Osteocyte (in vitro differentiated cells): ENCODE measurements around the gene SCRN3. TPM values are rescaled to one million over a fixed set of nuclear protein-coding genes. Genes with fewer than 3 reads are reported as not detected.

ENCODE experiments used
- DNase-seq: peaks from one replicate; pipeline ENCODE4 v3.0.0; 2021; ENCODE audit warnings: mixed read lengths; ENCODE audit not compliant: unreplicated experiment; ENCODE audit errors: extremely low spot score
- H3K27ac Mint-ChIP-seq: one replicate; pipeline ENCODE4 v1.8.0; 2021; ENCODE audit warnings: mild to moderate bottlenecking, mixed read lengths; ENCODE audit not compliant: unreplicated experiment
- H3K27me3 Mint-ChIP-seq: one replicate; pipeline ENCODE4 v1.8.0; 2021; ENCODE audit warnings: mixed read lengths; ENCODE audit not compliant: unreplicated experiment
- H3K36me3 Mint-ChIP-seq: one replicate; pipeline ENCODE4 v1.8.0; 2021; ENCODE audit warnings: mixed read lengths; ENCODE audit not compliant: unreplicated experiment
- H3K4me1 Mint-ChIP-seq: one replicate; pipeline ENCODE4 v1.8.0; 2021; ENCODE audit warnings: mixed read lengths; ENCODE audit not compliant: unreplicated experiment
- H3K4me3 Mint-ChIP-seq: one replicate; pipeline ENCODE4 v1.8.0; 2021; ENCODE audit warnings: mild to moderate bottlenecking, moderate library complexity, mixed read lengths; ENCODE audit not compliant: unreplicated experiment
- H3K9me3 Mint-ChIP-seq: one replicate; pipeline ENCODE4 v1.8.0; 2021; ENCODE audit warnings: mixed read lengths; ENCODE audit not compliant: unreplicated experiment
- CTCF ChIP-seq: fragments of 200-600 bp; sonication (generic); IDR thresholded peaks from 2 replicates; pipeline ENCODE4 v1.5.0; 2021; ENCODE audit warnings: antibody characterized with exemption, mild to moderate bottlenecking, moderate library complexity
- total RNA-seq: library from RNA; stranded (reverse); gene quantifications from 2 replicates; pipeline ENCODE4 v1.2.1, GENCODE V29; 2021

Gene SCRN3
- total RNA-seq, 1 donor from 2014 or later, result 35.1 TPM

GRCh38 chr2:174431902-174432301, 36.4 kb downstream of the SCRN3 start:
- Mint-ChIP-seq H3K9me3 (peaks cover 5% of the 10 kb centered on the region), H3K36me3 (peaks cover 36% of the 10 kb centered on the region), H3K27me3 (no peaks in the 10 kb centered on the region), H3K4me3 (no peak overlapping the region), H3K4me1 (peaks cover 12% of the 10 kb centered on the region), H3K27ac (no peak overlapping the region)
- DNase-seq, result no peak
- no peak for TF ChIP-seq CTCF

GRCh38 chr2:174436351-174436750, 40.8 kb downstream of the SCRN3 start:
- Mint-ChIP-seq H3K36me3 (peaks cover 14% of the 10 kb centered on the region), H3K27ac (peak overlapping the region; percentile 71), H3K9me3 (no peaks in the 10 kb centered on the region), H3K27me3 (no peaks in the 10 kb centered on the region), H3K4me3 (no peak overlapping the region), H3K4me1 (peaks cover 18% of the 10 kb centered on the region)
- no peak for DNase-seq
- no peak for TF ChIP-seq CTCF

GRCh38 chr2:174438146-174438886, 42.8 kb downstream of the SCRN3 start:
- TF ChIP-seq CTCF, result no peak
- H3K27ac Mint-ChIP-seq, result no peak overlapping the region
- no peak for DNase-seq
- no peaks in the 10 kb centered on the region for H3K27me3 Mint-ChIP-seq
- no peaks in the 10 kb centered on the region for H3K9me3 Mint-ChIP-seq
- peaks cover 11% of the 10 kb centered on the region for H3K36me3 Mint-ChIP-seq
- H3K4me3 Mint-ChIP-seq, result no peak overlapping the region
- peaks cover 33% of the 10 kb centered on the region for H3K4me1 Mint-ChIP-seq

- no peak overlapping the region for H3K27ac Mint-ChIP-seq
- no peaks in the 10 kb centered on the region for H3K9me3 Mint-ChIP-seq
- TF ChIP-seq CTCF, result no peak
- no peaks in the 10 kb centered on the region for H3K27me3 Mint-ChIP-seq
- H3K4me3 Mint-ChIP-seq, result no peak overlapping the region
- H3K36me3 Mint-ChIP-seq, result peaks cover 9% of the 10 kb centered on the region
- H3K4me1 Mint-ChIP-seq, result peaks cover 35% of the 10 kb centered on the region
- no peak for DNase-seq
Measured at GRCh38 chr2:174439323-174439722, 43.8 kb downstream of the SCRN3 start.

GRCh38 chr2:174439950-174440349, 44.4 kb downstream of the SCRN3 start:
- H3K27ac Mint-ChIP-seq, result no peak overlapping the region
- DNase-seq, result no peak
- H3K4me3 Mint-ChIP-seq, result no peak overlapping the region
- no peak for TF ChIP-seq CTCF
- no peaks in the 10 kb centered on the region for H3K9me3 Mint-ChIP-seq
- no peaks in the 10 kb centered on the region for H3K27me3 Mint-ChIP-seq
- peaks cover 10% of the 10 kb centered on the region for H3K36me3 Mint-ChIP-seq
- H3K4me1 Mint-ChIP-seq, result peaks cover 37% of the 10 kb centered on the region
